ENCODE results near the gene DYTN. TPM values are rescaled to one million over a fixed set of nuclear protein-coding genes. Genes with fewer than 3 reads are reported as not detected.

Gene DYTN
- total RNA-seq, 1 donor from 2014 or later, result not detected

DNA sequence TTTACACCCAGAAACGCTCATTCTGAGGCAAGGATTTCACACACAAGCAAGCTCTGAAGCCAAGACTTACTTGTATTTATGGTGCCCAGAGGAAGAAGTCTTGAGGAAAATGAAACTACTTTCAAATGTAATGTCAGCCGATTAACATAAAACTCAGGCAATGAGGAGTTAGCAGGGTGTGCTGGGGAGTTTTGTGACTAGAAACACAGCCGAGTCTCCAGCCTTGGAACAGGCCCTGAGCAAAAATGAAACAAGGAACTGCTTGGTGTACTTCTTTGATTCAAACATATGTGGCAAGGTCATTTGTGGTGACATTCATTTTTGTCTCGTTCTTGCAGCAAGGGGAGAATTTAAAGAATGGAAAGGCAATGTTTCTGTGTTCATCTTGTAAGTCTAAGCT lies 4.5 kb downstream of the DYTN start:
- no peak overlapping the region for H3K4me3 ChIP-seq
- TF ChIP-seq, protein P1, sequence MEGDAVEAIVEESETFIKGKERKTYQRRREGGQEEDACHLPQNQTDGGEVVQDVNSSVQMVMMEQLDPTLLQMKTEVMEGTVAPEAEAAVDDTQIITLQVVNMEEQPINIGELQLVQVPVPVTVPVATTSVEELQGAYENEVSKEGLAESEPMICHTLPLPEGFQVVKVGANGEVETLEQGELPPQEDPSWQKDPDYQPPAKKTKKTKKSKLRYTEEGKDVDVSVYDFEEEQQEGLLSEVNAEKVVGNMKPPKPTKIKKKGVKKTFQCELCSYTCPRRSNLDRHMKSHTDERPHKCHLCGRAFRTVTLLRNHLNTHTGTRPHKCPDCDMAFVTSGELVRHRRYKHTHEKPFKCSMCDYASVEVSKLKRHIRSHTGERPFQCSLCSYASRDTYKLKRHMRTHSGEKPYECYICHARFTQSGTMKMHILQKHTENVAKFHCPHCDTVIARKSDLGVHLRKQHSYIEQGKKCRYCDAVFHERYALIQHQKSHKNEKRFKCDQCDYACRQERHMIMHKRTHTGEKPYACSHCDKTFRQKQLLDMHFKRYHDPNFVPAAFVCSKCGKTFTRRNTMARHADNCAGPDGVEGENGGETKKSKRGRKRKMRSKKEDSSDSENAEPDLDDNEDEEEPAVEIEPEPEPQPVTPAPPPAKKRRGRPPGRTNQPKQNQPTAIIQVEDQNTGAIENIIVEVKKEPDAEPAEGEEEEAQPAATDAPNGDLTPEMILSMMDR (IDR thresholded peaks at IDR 0.05; ENCODE audit: borderline replicate concordance), result no peak
- no peaks in the 10 kb centered on the region for H3K27me3 ChIP-seq (ENCODE audit: low read depth)
- H3K9me3 ChIP-seq (replicated peaks), result no peaks in the 10 kb centered on the region
- no peaks in the 10 kb centered on the region for H3K4me1 ChIP-seq
- no peaks in the 10 kb centered on the region for H3K36me3 ChIP-seq
- H3K27ac ChIP-seq (replicated peaks), result no peak overlapping the region
- DNase-seq, result no peak
- intact Hi-C loops (cut with micrococcal nuclease), result no loop called here

DNA sequence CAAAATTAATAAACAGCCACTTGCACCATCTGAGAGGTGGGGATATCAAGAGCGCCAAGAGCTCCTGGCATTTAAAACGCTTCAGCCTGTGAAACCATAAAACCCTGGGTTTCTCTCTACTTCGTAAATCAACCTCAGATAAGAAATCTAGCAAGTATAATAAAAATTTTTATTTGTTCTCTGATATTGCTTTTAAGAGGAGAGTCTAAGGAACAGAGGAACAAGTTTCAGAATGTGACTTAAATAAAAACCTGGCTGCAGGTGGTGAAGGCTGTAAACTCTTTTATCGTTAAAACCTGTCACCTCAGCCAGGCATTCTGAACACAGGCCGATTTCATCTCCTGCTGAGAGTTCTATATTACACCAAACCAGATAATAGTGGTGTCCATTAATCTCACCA lies 9.9 kb downstream of the DYTN start:
- TF ChIP-seq, protein P1 (IDR thresholded peaks at IDR 0.05; ENCODE audit: borderline replicate concordance), result no peak
- Histone ChIP-seq H3K27ac (replicated peaks) (no peak overlapping the region), H3K36me3 (no peaks in the 10 kb centered on the region), H3K4me3 (no peak overlapping the region), H3K4me1 (no peaks in the 10 kb centered on the region), H3K9me3 (replicated peaks) (no peaks in the 10 kb centered on the region), H3K27me3 (ENCODE audit: low read depth) (peaks cover 9% of the 10 kb centered on the region)
- intact Hi-C loops (cut with micrococcal nuclease), result no loop called here
- no peak for DNase-seq

DNA sequence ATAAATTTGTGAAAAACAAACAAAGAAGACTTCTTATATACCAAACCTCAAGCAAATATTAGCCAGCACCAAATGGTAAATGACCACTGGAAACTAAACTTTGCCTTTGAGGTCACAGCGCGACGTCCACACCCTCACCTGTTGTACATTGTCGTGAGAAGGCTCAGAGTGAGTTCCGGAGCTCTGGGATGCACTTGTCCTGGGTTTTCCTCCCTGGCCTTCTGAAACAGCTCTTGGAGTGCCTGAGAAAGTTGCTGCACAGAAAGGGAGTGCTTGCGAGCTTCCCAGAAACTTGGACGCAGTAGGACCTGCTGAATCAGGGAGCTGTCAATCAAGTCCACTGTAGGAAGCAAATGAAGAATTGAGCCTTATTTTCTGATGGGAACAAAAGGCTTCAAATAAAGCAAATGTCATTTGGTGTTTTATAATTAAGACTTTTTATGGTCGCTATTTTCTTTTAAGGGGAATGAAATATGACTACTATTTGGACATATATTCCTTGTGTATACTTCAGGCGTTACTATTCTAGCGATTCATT lies 11.0 kb downstream of the DYTN start:
- no peak overlapping the region for H3K27ac ChIP-seq (replicated peaks)
- no peaks in the 10 kb centered on the region for H3K4me1 ChIP-seq
- no peak overlapping the region for H3K4me3 ChIP-seq
- TF ChIP-seq, protein P1 (IDR thresholded peaks at IDR 0.05; ENCODE audit: borderline replicate concordance), result no peak
- intact Hi-C loops (cut with micrococcal nuclease), result no loop called here
- no peaks in the 10 kb centered on the region for H3K9me3 ChIP-seq (replicated peaks)
- peaks cover 9% of the 10 kb centered on the region for H3K27me3 ChIP-seq (ENCODE audit: low read depth)
- no peak for DNase-seq
- no peaks in the 10 kb centered on the region for H3K36me3 ChIP-seq

DNA sequence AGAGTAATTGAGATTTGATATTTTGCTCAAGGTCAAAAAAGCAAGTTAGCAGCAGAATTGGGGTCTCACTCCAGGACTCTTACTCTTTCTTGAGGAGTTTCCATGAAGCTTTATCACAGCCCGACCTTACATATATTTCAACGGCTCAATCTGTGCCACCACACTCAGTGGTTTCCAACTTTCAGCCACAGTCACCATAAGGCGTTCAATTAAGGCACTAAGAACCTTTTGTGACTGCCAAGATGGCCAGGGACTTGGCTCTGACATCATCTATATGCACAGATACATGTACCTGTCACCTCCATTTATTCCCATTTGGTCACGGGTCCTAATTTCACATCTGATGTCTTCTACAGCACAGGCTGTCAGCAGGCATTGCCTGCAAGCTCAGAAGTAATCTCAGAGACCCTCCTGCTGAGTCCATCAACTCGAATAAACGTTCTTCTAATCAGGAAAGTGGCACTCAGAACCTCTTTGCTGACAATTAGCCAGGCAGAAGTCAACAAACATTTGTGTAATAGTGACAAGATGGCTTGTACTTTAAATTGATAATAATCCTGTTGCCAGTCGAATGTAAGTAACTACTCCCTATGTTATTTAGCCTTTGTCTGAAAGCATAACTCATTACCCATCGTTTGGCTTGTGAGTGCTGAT lies 16.1 kb downstream of the DYTN start:
- intact Hi-C loops (cut with micrococcal nuclease), result no loop called here
- Histone ChIP-seq H3K4me3 (no peak overlapping the region), H3K4me1 (no peaks in the 10 kb centered on the region), H3K27me3 (ENCODE audit: low read depth) (peaks cover 35% of the 10 kb centered on the region), H3K9me3 (replicated peaks) (no peaks in the 10 kb centered on the region), H3K36me3 (no peaks in the 10 kb centered on the region), H3K27ac (replicated peaks) (no peak overlapping the region)
- no peak for DNase-seq
- TF ChIP-seq, protein P1 (IDR thresholded peaks at IDR 0.05; ENCODE audit: borderline replicate concordance), result no peak

DNA sequence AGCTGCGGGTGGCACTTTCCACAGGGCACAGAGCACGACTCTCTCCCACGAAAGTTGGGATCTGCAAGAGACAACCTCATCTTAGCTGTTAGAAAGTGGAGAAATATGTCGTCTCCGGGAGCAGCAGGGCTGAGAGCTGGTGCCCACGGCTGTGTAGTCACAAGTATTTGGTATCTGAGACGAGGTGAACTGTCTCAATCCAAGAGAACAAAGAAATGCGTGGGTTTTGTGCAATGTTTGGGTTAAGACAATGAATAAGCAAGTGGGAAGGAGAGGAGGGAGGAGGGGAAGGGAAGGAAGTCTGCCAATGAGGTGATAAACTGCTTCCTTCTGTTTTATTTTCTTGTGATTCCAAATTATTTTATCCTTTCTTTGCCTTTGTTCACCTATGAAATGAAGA lies 18.0 kb downstream of the DYTN start:
- Histone ChIP-seq H3K36me3 (no peaks in the 10 kb centered on the region), H3K4me1 (no peaks in the 10 kb centered on the region), H3K27me3 (ENCODE audit: low read depth) (peaks cover 30% of the 10 kb centered on the region), H3K27ac (replicated peaks) (no peak overlapping the region), H3K4me3 (no peak overlapping the region), H3K9me3 (replicated peaks) (no peaks in the 10 kb centered on the region)
- TF ChIP-seq, protein P1 (IDR thresholded peaks at IDR 0.05; ENCODE audit: borderline replicate concordance), result no peak
- DNase-seq, result no peak
- intact Hi-C loops (cut with micrococcal nuclease), result no loop called here

Data from left ventricle myocardium inferior (tissue), 1 donor.